Caco-2 (cell line): Measurements from ENCODE around the gene CXorf38. TPM values are rescaled to one million over a fixed set of nuclear protein-coding genes. Genes with fewer than 3 reads are reported as not detected.
"Not testable (repeated sequence)": the region's sequence is repeated elsewhere in the genome, so short reads cannot be mapped to it uniquely, and the experiment has no call there.

ENCODE experiments used
- BruUV-seq: library from RNA; stranded (reverse); fragments of 400-500 nt; replicated peaks from 2 replicates; lab custom pipeline; 2021; lab: Mats Ljungman, UMichigan
- CTCF ChIA-PET: fragments of 300-600 bp; sonication (Branson Sonifier 250); formaldehyde crosslinking; loops from one replicate; lab custom pipeline; 2022; ENCODE audit warnings: antibody characterized with exemption; lab: Charles Lee
- POLR2A ChIA-PET: fragments of 300-600 bp; sonication (Branson Sonifier 250); formaldehyde crosslinking; loops from one replicate; lab custom pipeline; 2022; ENCODE audit warnings: antibody characterized with exemption; lab: Charles Lee
- DNase-seq, 2 experiments: peaks; one replicate each; pipeline versions ENCODE4 v3.0.0 to v3.0.0-alpha.2; 2020 to 2022
- H3K27me3 ChIP-seq: replicated peaks from 2 replicates; pipeline ENCODE4 v1.6.0; 2011; ENCODE audit warnings: low read length; ENCODE audit not compliant: control insufficient read depth, insufficient read depth
- H3K36me3 ChIP-seq: 2 replicates; pipeline ENCODE4 v1.5.1; 2011; ENCODE audit warnings: low read length; ENCODE audit not compliant: control insufficient read depth, insufficient read depth
- H3K4me1 ChIP-seq: fragments of 250-450 bp; sonication (Bioruptor Pico); 2 replicates; pipeline ENCODE4 v1.5.1; 2020; ENCODE audit warnings: mild to moderate bottlenecking
- H3K4me3 ChIP-seq: 2 replicates; pipeline ENCODE4 v1.5.1; 2011; ENCODE audit warnings: low read depth, mild to moderate bottlenecking, control low read depth, low read length
- H3K9me3 ChIP-seq: fragments of 250-450 bp; sonication (Bioruptor Pico); 2 replicates; pipeline ENCODE4 v1.5.1; 2020; ENCODE audit warnings: mild to moderate bottlenecking, moderate library complexity
- H3K27ac Mint-ChIP-seq: one replicate; pipeline ENCODE4 v1.8.0; 2022; ENCODE audit warnings: mixed read lengths; ENCODE audit not compliant: unreplicated experiment
- H3K27me3 Mint-ChIP-seq: one replicate; pipeline ENCODE4 v1.8.0; 2022; ENCODE audit warnings: mixed read lengths; ENCODE audit not compliant: insufficient read depth, unreplicated experiment
- H3K36me3 Mint-ChIP-seq: one replicate; pipeline ENCODE4 v1.8.0; 2022; ENCODE audit warnings: mild to moderate bottlenecking, mixed read lengths; ENCODE audit not compliant: insufficient read depth, unreplicated experiment
- H3K4me1 Mint-ChIP-seq: one replicate; pipeline ENCODE4 v1.8.0; 2022; ENCODE audit warnings: low read depth, mixed read lengths; ENCODE audit not compliant: unreplicated experiment
- H3K4me3 Mint-ChIP-seq: one replicate; pipeline ENCODE4 v1.8.0; 2022; ENCODE audit warnings: mild to moderate bottlenecking, moderate library complexity, mixed read lengths; ENCODE audit not compliant: unreplicated experiment
- H3K9me3 Mint-ChIP-seq: one replicate; pipeline ENCODE4 v1.8.0; 2022; ENCODE audit warnings: mixed read lengths; ENCODE audit not compliant: unreplicated experiment
- CTCF ChIP-seq, 2 experiments: fragments of 200-600 bp in 1 of 2; IDR thresholded peaks; 1 replicate in 1 of 2; 2 replicates in 1 of 2; pipeline versions ENCODE4 v1.5.1 to v1.8.0; 2011 to 2022; ENCODE audit warnings: antibody characterized with exemption in 1 of 2, control low read depth in 1 of 2, inconsistent platforms in 1 of 2, low read depth in 1 of 2, low read length in 1 of 2, mild to moderate bottlenecking in 1 of 2, moderate library complexity in 1 of 2; ENCODE audit not compliant: insufficient read depth in 1 of 2, severe bottlenecking in 1 of 2, unreplicated experiment in 1 of 2
- intact Hi-C: fragments of 100-400 bp; cut with micrococcal nuclease; formaldehyde crosslinking; loops from one replicate; pipeline ENCODE4 v1.10.0; 2022; ENCODE audit not compliant: unreplicated experiment
- total RNA-seq: library from RNA; stranded (reverse); gene quantifications from 2 replicates; pipeline ENCODE4 v1.2.3, GENCODE V29; 2022

The CXorf38 gene
- total RNA-seq, 1 experiment from 2014 or later, result 8.7 TPM

- no peaks in the 10 kb centered on the region for H3K9me3 ChIP-seq
- H3K27me3 ChIP-seq, result no peaks in the 10 kb centered on the region
- no peaks in the 10 kb centered on the region for H3K4me1 ChIP-seq
- H3K4me3 ChIP-seq, result no peak overlapping the region
- no peak for TF ChIP-seq CTCF (IDR thresholded peaks at IDR 0.05; ENCODE audit: insufficient read depth in 1 of 2, low read depth in 1 of 2, low read length in 1 of 2, severe bottlenecking in 1 of 2, unreplicated experiment in 1 of 2)
- H3K4me3 Mint-ChIP-seq, result no peak overlapping the region
- H3K27ac Mint-ChIP-seq, result no peak overlapping the region
- no peaks in the 10 kb centered on the region for H3K9me3 Mint-ChIP-seq
- BruUV-seq, result no TSS peak
- H3K4me1 Mint-ChIP-seq, result no peaks in the 10 kb centered on the region
- no peaks in the 10 kb centered on the region for H3K36me3 ChIP-seq
- no peaks in the 10 kb centered on the region for H3K36me3 Mint-ChIP-seq
- intact Hi-C loops, result no loop called here
- H3K27me3 Mint-ChIP-seq, result no peaks in the 10 kb centered on the region
- ChIA-PET CTCF (no interaction called here), POLR2A (no interaction called here)
- DNase-seq, result no peak
Observed at GRCh38 chrX:40612511-40612910, 34.9 kb downstream of the CXorf38 start.

- no peak overlapping the region for H3K4me3 Mint-ChIP-seq
- BruUV-seq, result no TSS peak
- no peak overlapping the region for H3K4me3 ChIP-seq
- H3K4me1 ChIP-seq, result no peaks in the 10 kb centered on the region
- no peak for DNase-seq
- no peak for TF ChIP-seq CTCF (IDR thresholded peaks at IDR 0.05; ENCODE audit: insufficient read depth in 1 of 2, low read depth in 1 of 2, low read length in 1 of 2, severe bottlenecking in 1 of 2, unreplicated experiment in 1 of 2)
- CTCF ChIA-PET, result no interaction called here
- H3K27me3 Mint-ChIP-seq, result no peaks in the 10 kb centered on the region
- no peak overlapping the region for H3K27ac Mint-ChIP-seq
- H3K27me3 ChIP-seq, result no peaks in the 10 kb centered on the region
- H3K36me3 ChIP-seq, result no peaks in the 10 kb centered on the region
- H3K36me3 Mint-ChIP-seq, result peaks cover 14% of the 10 kb centered on the region
- POLR2A ChIA-PET, result no interaction called here
- intact Hi-C loops, result no loop called here
- no peaks in the 10 kb centered on the region for H3K9me3 ChIP-seq
- H3K9me3 Mint-ChIP-seq, result no peaks in the 10 kb centered on the region
- no peaks in the 10 kb centered on the region for H3K4me1 Mint-ChIP-seq
Observed at GRCh38 chrX:40607381-40607780, 40.0 kb downstream of the CXorf38 start.

- Histone ChIP-seq H3K4me1 (no peaks in the 10 kb centered on the region), H3K27me3 (no peaks in the 10 kb centered on the region), H3K4me3 (no peak overlapping the region), H3K36me3 (no peaks in the 10 kb centered on the region), H3K9me3 (no peaks in the 10 kb centered on the region)
- ChIA-PET CTCF (no interaction called here), POLR2A (no interaction called here)
- H3K27me3 Mint-ChIP-seq, result no peaks in the 10 kb centered on the region
- no peaks in the 10 kb centered on the region for H3K4me1 Mint-ChIP-seq
- no peak overlapping the region for H3K27ac Mint-ChIP-seq
- DNase-seq, result no peak
- no peaks in the 10 kb centered on the region for H3K9me3 Mint-ChIP-seq
- peaks cover 30% of the 10 kb centered on the region for H3K36me3 Mint-ChIP-seq
- TF ChIP-seq CTCF (IDR thresholded peaks at IDR 0.05; ENCODE audit: insufficient read depth in 1 of 2, low read depth in 1 of 2, low read length in 1 of 2, severe bottlenecking in 1 of 2, unreplicated experiment in 1 of 2), result no peak
- H3K4me3 Mint-ChIP-seq, result no peak overlapping the region
- BruUV-seq, result no TSS peak
- intact Hi-C loops, result no loop called here
Observed at GRCh38 chrX:40603446-40603845, 43.9 kb downstream of the CXorf38 start.

GRCh38 chrX:40589616-40590321 lies 57.6 kb downstream of the CXorf38 start:
- H3K36me3 ChIP-seq, intact Hi-C loops, H3K9me3 ChIP-seq, H3K27ac Mint-ChIP-seq, H3K4me3 ChIP-seq, H3K4me1 ChIP-seq, BruUV-seq, DNase-seq, H3K4me1 Mint-ChIP-seq, CTCF ChIA-PET, H3K27me3 Mint-ChIP-seq, H3K4me3 Mint-ChIP-seq, H3K27me3 ChIP-seq, H3K9me3 Mint-ChIP-seq: not testable (repeated sequence)
- peaks cover 13% of the 10 kb centered on the region for H3K36me3 Mint-ChIP-seq
- POLR2A ChIA-PET, result interaction anchor here (1.1 kb wide), 1 partner anchor 9 kb away, joined by 4 read pairs; the partner anchor contains the start of gene ATP6AP2

GRCh38 chrX:40587623-40588022 lies 59.7 kb downstream of the CXorf38 start:
- H3K36me3 Mint-ChIP-seq, H3K36me3 ChIP-seq, BruUV-seq, H3K9me3 ChIP-seq, H3K4me3 Mint-ChIP-seq, H3K4me1 Mint-ChIP-seq, H3K4me1 ChIP-seq, H3K4me3 ChIP-seq, POLR2A ChIA-PET, DNase-seq, CTCF ChIA-PET, H3K27me3 Mint-ChIP-seq, H3K27me3 ChIP-seq, H3K27ac Mint-ChIP-seq, H3K9me3 Mint-ChIP-seq, intact Hi-C loops: not testable (repeated sequence)
